CD4-positive, CD25-positive, alpha-beta regulatory T cell (primary cell): Measurements from ENCODE around the gene KRTAP10-7. TPM values are rescaled to one million over a fixed set of nuclear protein-coding genes. Genes with fewer than 3 reads are reported as not detected.
"Not testable (repeated sequence)": the region's sequence is repeated elsewhere in the genome, so short reads cannot be mapped to it uniquely, and the experiment has no call there.

Experiments
- ATAC-seq, 2 donors: fragments of 150-1000 bp; cut with Tn5 transposase; one replicate each; pipeline ENCODE4 v1.10.0; 2021; ENCODE audit warnings: low read depth in 2 of 2, moderate number of reproducible peaks in 2 of 2, moderate library complexity in 1 of 2
- DNase-seq, 3 donors: peaks; one replicate each; pipeline versions ENCODE4 v3.0.0 to v3.0.0-alpha.2; 2012 to 2022; ENCODE audit warnings: mixed read lengths in 1 of 3
- H3K27ac ChIP-seq: one replicate; pipeline ENCODE4 v1.7.0; 2013; ENCODE audit warnings: mild to moderate bottlenecking, low read length; ENCODE audit not compliant: insufficient read depth, poor library complexity, severe bottlenecking
- H3K27me3 ChIP-seq: one replicate; pipeline ENCODE4 v1.7.0; 2013; ENCODE audit warnings: low read length; ENCODE audit not compliant: control insufficient read depth, insufficient read depth
- H3K36me3 ChIP-seq: one replicate; pipeline ENCODE4 v1.7.0; 2013; ENCODE audit warnings: mild to moderate bottlenecking, low read length, moderate library complexity; ENCODE audit not compliant: control insufficient read depth, insufficient read depth
- H3K4me1 ChIP-seq: 2 replicates; pipeline ENCODE4 v1.7.0; 2013; ENCODE audit warnings: mild to moderate bottlenecking, low read length; ENCODE audit not compliant: insufficient read depth, control insufficient read depth, poor library complexity, severe bottlenecking
- H3K4me3 ChIP-seq: one replicate; pipeline ENCODE4 v1.7.0; 2013; ENCODE audit warnings: low read depth, mild to moderate bottlenecking, low read length, moderate library complexity
- H3K9me3 ChIP-seq, 2 experiments: 1 replicate in 1 of 2; 2 replicates in 1 of 2; pipeline ENCODE4 v1.7.0; 2013; ENCODE audit warnings: low read length in 2 of 2, mild to moderate bottlenecking in 1 of 2, moderate library complexity in 1 of 2; ENCODE audit not compliant: control insufficient read depth in 2 of 2
- H3K27ac Mint-ChIP-seq, 3 donors: one replicate each; pipeline ENCODE4 v1.8.0; 2020 to 2022; ENCODE audit warnings: mild to moderate bottlenecking in 3 of 3, mixed read lengths in 3 of 3, moderate library complexity in 2 of 3
- H3K27me3 Mint-ChIP-seq: one replicate; pipeline ENCODE4 v1.8.0; 2022; ENCODE audit warnings: mild to moderate bottlenecking, mixed read lengths
- H3K36me3 Mint-ChIP-seq: one replicate; pipeline ENCODE4 v1.8.0; 2020; ENCODE audit warnings: mixed read lengths
- H3K4me1 Mint-ChIP-seq, 4 donors: one replicate each; pipeline ENCODE4 v1.8.0; 2020 to 2022; ENCODE audit warnings: mixed read lengths in 4 of 4, mild to moderate bottlenecking in 1 of 4
- H3K4me3 Mint-ChIP-seq, 4 donors: one replicate each; pipeline ENCODE4 v1.8.0; 2020 to 2022; ENCODE audit warnings: mild to moderate bottlenecking in 4 of 4, mixed read lengths in 4 of 4, moderate library complexity in 3 of 4
- H3K9me3 Mint-ChIP-seq, 7 donors: one replicate each; pipeline ENCODE4 v1.8.0; 2020 to 2022; ENCODE audit warnings: mixed read lengths in 7 of 7, mild to moderate bottlenecking in 3 of 7, moderate library complexity in 2 of 7
- polyA plus RNA-seq, 4 donors: library from polyadenylated mRNA; unstranded; fragments of 300-500 nt; fragmentation: Illumina TruSeq; gene quantifications; one replicate each; pipeline ENCODE4 v1.2.3, GENCODE V29; 2021
- total RNA-seq: library from RNA; stranded (reverse); gene quantifications from one replicate; pipeline ENCODE4 v1.2.3, GENCODE V29; 2022

Gene KRTAP10-7
- total and polyA plus RNA-seq, 5 donors from 2014 or later, result not detected

DNA sequence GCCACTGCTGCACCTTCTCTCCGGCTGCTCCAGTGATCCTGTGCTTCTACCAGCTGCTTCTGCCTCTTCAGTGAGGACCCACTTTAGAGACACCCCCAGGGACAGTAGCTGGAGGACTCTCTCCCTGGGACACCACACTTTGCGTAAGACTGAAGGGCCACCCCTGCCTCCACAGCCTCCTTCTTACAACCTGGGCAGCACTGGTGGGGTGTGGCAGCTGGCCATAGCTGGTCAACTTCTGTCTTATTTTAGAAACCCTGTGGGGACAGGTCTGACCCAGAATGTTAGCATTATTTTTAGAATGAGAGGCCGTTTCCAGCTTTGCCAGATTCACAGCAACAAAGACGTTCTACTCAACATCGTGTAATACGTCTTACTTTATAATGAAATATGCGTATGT, 25.4 kb downstream of the KRTAP10-7 start:
- Mint-ChIP-seq H3K4me3 (no peak overlapping the region), H3K9me3 (peaks cover 5 to 34% (median 27%) of the 10 kb centered on the region in 7 donors), H3K4me1 (peaks cover 5 to 25% (median 8%) of the 10 kb centered on the region in 4 donors), H3K27ac (no peak overlapping the region), H3K27me3 (peaks cover 5% of the 10 kb centered on the region), H3K36me3 (peaks cover 16% of the 10 kb centered on the region)
- Histone ChIP-seq H3K4me3 (no peak overlapping the region), H3K4me1 (peaks cover 17% of the 10 kb centered on the region), H3K9me3 (peaks cover 21 to 33% of the 10 kb centered on the region in 2 experiments), H3K27ac (no peak overlapping the region), H3K36me3 (no peaks in the 10 kb centered on the region), H3K27me3 (no peaks in the 10 kb centered on the region)
- DNase-seq, result no peak
- no peak for ATAC-seq

DNA sequence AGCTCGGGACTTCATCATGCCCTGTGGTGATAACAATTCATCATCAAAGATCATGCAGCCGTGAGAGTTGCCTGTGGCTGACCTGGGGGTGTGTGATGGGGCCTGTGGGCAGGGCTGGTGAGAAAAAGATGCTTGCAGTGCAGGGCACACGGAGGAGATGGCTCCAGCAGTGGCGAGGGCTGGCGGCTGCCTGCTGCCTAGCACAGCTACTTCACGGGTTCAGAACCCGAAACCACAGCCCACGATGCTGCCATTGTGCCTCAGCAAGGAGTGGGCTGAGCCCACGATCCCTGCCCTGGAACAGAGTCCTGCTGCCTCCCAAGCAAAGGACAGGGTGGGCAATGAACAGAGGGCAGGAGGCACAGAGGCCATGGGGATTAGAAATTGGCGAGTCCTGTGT, 25.9 kb downstream of the KRTAP10-7 start:
- Histone ChIP-seq H3K36me3 (no peaks in the 10 kb centered on the region), H3K27me3 (no peaks in the 10 kb centered on the region), H3K4me3 (no peak overlapping the region), H3K4me1 (peaks cover 17% of the 10 kb centered on the region), H3K9me3 (peaks cover 24 to 38% of the 10 kb centered on the region in 2 experiments), H3K27ac (no peak overlapping the region)
- peaks cover 3 to 39% (median 31%) of the 10 kb centered on the region in 7 donors for H3K9me3 Mint-ChIP-seq
- peaks cover 16% of the 10 kb centered on the region for H3K36me3 Mint-ChIP-seq
- DNase-seq, result no peak
- no peak overlapping the region for H3K27ac Mint-ChIP-seq
- H3K4me3 Mint-ChIP-seq, result no peak overlapping the region
- H3K27me3 Mint-ChIP-seq, result peaks cover 9% of the 10 kb centered on the region
- H3K4me1 Mint-ChIP-seq, result peaks cover 5 to 29% (median 12%) of the 10 kb centered on the region in 4 donors
- ATAC-seq, result no peak

DNA sequence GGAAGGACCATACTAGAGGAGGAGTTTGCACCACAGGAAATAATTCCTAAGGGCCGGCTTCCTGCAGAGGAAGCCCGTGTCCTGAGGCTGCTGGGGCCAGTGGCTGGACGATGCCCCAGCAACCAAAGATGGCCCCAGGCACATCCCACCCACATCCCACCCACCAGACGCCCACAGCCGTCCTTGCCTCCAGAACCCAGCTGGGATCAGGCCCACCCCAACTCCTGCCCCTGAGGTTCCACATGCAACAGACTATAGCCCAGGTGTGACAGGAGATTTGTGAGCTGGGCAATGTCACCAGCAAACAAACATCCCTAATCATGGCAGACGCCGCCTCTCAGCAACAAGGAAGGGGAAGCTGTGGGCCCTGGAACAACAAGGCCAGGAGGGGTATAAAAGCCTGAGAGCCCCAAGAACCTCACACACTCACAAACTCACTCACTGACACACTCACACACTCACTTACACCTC, 26.3 kb downstream of the KRTAP10-7 start, which contains the start of gene KRTAP10-9:
TSS of gene KRTAP10-9 (plus strand) at position 421 of the 471 bp plus-strand sequence. CDS start 79 bp downstream, outside the sequence.
- H3K4me1 Mint-ChIP-seq, result peaks cover 5 to 29% (median 12%) of the 10 kb centered on the region in 4 donors
- Histone ChIP-seq H3K36me3 (no peaks in the 10 kb centered on the region), H3K4me1 (peaks cover 17% of the 10 kb centered on the region), H3K9me3 (peaks cover 27 to 43% of the 10 kb centered on the region in 2 experiments), H3K27ac (no peak within 1 kb of the TSS), H3K27me3 (no peaks in the 10 kb centered on the region), H3K4me3 (no peak within 1 kb of the TSS)
- H3K36me3 Mint-ChIP-seq, result peaks cover 16% of the 10 kb centered on the region
- DNase-seq (no peak), ATAC-seq (no peak)
- H3K9me3 Mint-ChIP-seq, result peaks cover 3 to 42% (median 31%) of the 10 kb centered on the region in 7 donors
- H3K4me3 Mint-ChIP-seq, result no peak within 1 kb of the TSS
- peak within 1 kb of the TSS in 2 of 3 donors; percentile 66 to 75 for H3K27ac Mint-ChIP-seq
- peaks cover 10% of the 10 kb centered on the region for H3K27me3 Mint-ChIP-seq

DNA sequence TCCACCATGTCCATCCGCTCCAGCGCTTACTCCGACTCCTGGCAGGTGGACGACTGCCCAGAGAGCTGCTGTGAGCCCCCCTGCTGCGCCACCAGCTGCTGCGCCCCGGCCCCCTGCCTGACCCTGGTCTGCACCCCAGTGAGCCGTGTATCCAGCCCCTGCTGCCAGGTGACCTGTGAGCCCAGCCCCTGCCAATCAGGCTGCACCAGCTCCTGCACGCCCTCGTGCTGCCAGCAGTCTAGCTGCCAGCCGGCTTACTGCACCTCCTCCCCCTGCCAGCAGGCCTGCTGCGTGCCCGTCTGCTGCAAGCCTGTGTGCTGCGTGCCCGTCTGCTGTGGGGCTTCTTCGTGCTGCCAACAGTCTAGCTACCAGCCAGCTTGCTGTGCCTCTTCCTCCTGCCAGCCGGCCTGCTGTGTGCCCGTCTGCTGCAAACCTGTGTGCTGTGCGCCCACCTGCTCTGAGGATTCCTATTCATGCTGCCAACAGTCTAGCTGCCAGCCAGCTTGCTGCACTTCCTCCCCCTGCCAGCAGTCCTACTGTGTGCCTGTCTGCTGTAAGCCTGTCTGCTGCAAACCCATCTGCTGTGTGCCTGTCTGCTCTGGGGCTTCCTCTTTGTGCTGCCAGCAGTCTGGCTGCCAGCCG, 26.9 kb downstream of the KRTAP10-7 start:
- not testable (repeated sequence) for ATAC-seq, DNase-seq, H3K36me3 ChIP-seq, H3K4me3 Mint-ChIP-seq, H3K27me3 Mint-ChIP-seq, H3K27me3 ChIP-seq, H3K27ac ChIP-seq, H3K4me3 ChIP-seq
- Mint-ChIP-seq H3K36me3 (peaks cover 14% of the 10 kb centered on the region), H3K4me1 (peaks cover 5 to 29% (median 12%) of the 10 kb centered on the region in 4 donors), H3K27ac (peak overlapping the region in 2 of 3 donors; percentile 66 to 75), H3K9me3 (peaks cover 1 to 46% (median 34%) of the 10 kb centered on the region in 7 donors)
- H3K4me1 ChIP-seq, result peaks cover 17% of the 10 kb centered on the region
- peaks cover 33 to 49% of the 10 kb centered on the region in 2 experiments for H3K9me3 ChIP-seq

- H3K36me3 ChIP-seq, DNase-seq, H3K4me3 Mint-ChIP-seq, ATAC-seq, H3K27me3 Mint-ChIP-seq, H3K27ac ChIP-seq, H3K27me3 ChIP-seq, H3K4me3 ChIP-seq, H3K36me3 Mint-ChIP-seq: not testable (repeated sequence)
- Histone ChIP-seq H3K9me3 (peaks cover 34 to 52% of the 10 kb centered on the region in 2 experiments), H3K4me1 (peaks cover 17% of the 10 kb centered on the region)
- peak overlapping the region in 1 of 3 donors; percentile 75 for H3K27ac Mint-ChIP-seq
- peaks cover 5 to 29% (median 12%) of the 10 kb centered on the region in 4 donors for H3K4me1 Mint-ChIP-seq
- H3K9me3 Mint-ChIP-seq, result peaks cover 1 to 45% (median 30%) of the 10 kb centered on the region in 7 donors
These were observed 27.4 kb downstream of the KRTAP10-7 start for GRCh38 chr21:44627831-44628233.

DNA sequence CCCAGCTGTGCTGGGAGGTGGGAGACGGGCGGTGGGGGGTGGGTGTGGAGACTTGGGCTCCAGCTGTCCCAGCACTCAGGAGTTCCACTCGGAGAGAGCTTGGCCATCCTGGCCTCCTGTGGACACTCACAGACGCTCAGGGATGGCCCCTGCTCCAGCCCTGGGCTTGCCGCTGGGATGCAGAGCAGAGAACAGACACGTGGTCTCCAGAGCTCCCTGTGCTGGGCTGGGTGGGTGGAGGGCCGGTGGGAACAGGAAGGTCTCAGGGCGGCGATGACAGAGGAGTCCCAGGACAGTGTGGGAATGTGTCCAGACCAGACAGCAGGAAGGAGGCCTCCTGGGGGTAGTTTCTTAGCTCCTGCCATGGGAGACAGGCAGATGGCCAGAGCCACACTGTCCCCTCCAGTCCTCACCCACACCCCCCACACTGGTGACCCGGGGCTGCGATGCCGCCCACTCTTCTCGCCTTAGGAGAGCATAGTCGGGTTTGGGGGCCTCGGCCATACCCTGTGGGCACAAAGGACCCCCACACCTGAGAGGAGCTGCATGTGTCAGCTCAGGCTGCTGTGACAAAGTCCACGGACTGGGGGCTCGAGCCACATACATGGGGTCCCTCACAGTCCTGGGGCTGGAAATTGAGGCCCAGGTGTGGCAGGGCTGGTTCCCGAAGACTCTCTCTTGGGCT, 28.5 kb downstream of the KRTAP10-7 start:
- Histone ChIP-seq H3K4me3 (no peak overlapping the region), H3K9me3 (peaks cover 27 to 47% of the 10 kb centered on the region in 2 experiments), H3K27ac (no peak overlapping the region), H3K36me3 (no peaks in the 10 kb centered on the region), H3K27me3 (no peaks in the 10 kb centered on the region), H3K4me1 (peaks cover 17% of the 10 kb centered on the region)
- H3K4me1 Mint-ChIP-seq, result peaks cover 5 to 29% (median 11%) of the 10 kb centered on the region in 4 donors
- DNase-seq, result no peak
- peak overlapping the region in 1 of 4 donors; percentile 24 for H3K4me3 Mint-ChIP-seq
- H3K9me3 Mint-ChIP-seq, result peaks cover 5 to 44% (median 28%) of the 10 kb centered on the region in 7 donors
- H3K36me3 Mint-ChIP-seq, result no peaks in the 10 kb centered on the region
- no peak for ATAC-seq
- H3K27ac Mint-ChIP-seq, result no peak overlapping the region
- peaks cover 18% of the 10 kb centered on the region for H3K27me3 Mint-ChIP-seq

DNA sequence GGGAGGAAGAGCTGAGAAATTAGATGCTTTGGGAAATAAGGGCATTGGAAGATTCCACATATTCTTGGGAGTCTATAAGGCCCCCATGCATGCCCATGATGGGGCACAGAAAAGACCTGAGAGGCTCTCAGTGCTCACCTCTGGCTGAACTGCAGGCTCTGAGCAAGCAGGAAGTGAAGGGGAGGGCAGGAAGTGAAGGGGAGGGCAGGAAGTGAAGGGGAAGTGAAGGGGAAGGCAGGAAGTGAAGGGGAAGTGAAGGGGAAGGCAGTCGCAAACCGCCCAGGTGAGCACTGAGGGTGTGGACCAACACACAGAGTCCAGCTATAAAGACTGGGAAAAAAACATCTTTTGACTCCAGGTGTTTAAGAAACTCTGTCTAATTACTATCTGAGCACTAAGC, 30.0 kb downstream of the KRTAP10-7 start:
- peak overlapping the region in 3 of 4 donors; percentile 41 to 66 (median 47) for H3K4me3 Mint-ChIP-seq
- no peak overlapping the region for H3K4me3 ChIP-seq
- peaks cover 22% of the 10 kb centered on the region for H3K27me3 Mint-ChIP-seq
- H3K27ac Mint-ChIP-seq, result peak overlapping the region in 2 of 3 donors; percentile 76 to 88
- peaks cover 17% of the 10 kb centered on the region for H3K4me1 ChIP-seq
- ATAC-seq (peak in 1 of 2 donors; percentile 53), DNase-seq (peak in 2 of 3 donors; percentile 11 to 24)
- peaks cover 0 to 36% (median 25%) of the 10 kb centered on the region in 7 donors for H3K9me3 Mint-ChIP-seq
- no peaks in the 10 kb centered on the region for H3K36me3 ChIP-seq
- peaks cover 2% of the 10 kb centered on the region for H3K27me3 ChIP-seq
- peaks cover 18 to 37% of the 10 kb centered on the region in 2 experiments for H3K9me3 ChIP-seq
- H3K36me3 Mint-ChIP-seq, result no peaks in the 10 kb centered on the region
- H3K27ac ChIP-seq, result peak overlapping the region; percentile 2
- H3K4me1 Mint-ChIP-seq, result peaks cover 5 to 29% (median 9%) of the 10 kb centered on the region in 4 donors
